ENCODE data around the gene SEC14L5. TPM values are rescaled to one million over a fixed set of nuclear protein-coding genes. Genes with fewer than 3 reads are reported as not detected.

The SEC14L5 gene
- total and polyA plus RNA-seq, 2 experiments from 2014 or later = 2.6 to 5.9 TPM

DNA sequence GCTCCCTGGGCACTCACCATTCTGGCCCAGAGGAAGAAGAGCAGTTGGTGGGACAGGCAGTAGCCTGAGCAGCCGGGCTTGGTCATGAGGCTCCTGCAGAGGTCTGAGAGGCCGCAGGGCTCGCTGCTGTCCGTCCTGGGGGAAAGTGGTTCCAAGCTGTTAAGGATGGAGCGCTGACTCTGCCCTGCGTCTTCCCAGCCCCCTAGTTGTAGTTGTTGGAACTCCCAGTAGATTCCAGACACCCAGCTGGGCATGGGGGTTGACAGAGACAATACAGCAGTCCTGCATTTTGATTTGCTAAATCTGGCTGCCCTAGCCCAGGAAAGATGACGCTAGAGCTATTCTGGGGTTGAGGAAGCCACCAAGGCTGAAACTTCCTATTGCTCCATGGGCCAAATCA, 100.3 kb downstream of the SEC14L5 start:
- H4K20me1 ChIP-seq (replicated peaks; ENCODE audit: insufficient read depth) = no peaks in the 10 kb centered on the region
- peaks cover 13% of the 10 kb centered on the region for H3F3A ChIP-seq (replicated peaks; ENCODE audit: low read depth)
- no peaks in the 10 kb centered on the region for H3K36me3 ChIP-seq (ENCODE audit: insufficient read depth)
- H2AFZ ChIP-seq = peak overlapping the region; percentile 70
- no peak overlapping the region for H3K4me3 ChIP-seq
- H3K4me2 ChIP-seq = peak overlapping the region; percentile 39; the same call in 1 of the 2 replicates
- ATAC-seq = peak; percentile 84
- DNase-seq (ENCODE audit: low spot score) = peak; percentile 96
- H3K27ac Mint-ChIP-seq = peak overlapping the region; percentile 90
- peaks cover 33% of the 10 kb centered on the region for H3K4me1 Mint-ChIP-seq
- TF ChIP-seq, protein P1, sequence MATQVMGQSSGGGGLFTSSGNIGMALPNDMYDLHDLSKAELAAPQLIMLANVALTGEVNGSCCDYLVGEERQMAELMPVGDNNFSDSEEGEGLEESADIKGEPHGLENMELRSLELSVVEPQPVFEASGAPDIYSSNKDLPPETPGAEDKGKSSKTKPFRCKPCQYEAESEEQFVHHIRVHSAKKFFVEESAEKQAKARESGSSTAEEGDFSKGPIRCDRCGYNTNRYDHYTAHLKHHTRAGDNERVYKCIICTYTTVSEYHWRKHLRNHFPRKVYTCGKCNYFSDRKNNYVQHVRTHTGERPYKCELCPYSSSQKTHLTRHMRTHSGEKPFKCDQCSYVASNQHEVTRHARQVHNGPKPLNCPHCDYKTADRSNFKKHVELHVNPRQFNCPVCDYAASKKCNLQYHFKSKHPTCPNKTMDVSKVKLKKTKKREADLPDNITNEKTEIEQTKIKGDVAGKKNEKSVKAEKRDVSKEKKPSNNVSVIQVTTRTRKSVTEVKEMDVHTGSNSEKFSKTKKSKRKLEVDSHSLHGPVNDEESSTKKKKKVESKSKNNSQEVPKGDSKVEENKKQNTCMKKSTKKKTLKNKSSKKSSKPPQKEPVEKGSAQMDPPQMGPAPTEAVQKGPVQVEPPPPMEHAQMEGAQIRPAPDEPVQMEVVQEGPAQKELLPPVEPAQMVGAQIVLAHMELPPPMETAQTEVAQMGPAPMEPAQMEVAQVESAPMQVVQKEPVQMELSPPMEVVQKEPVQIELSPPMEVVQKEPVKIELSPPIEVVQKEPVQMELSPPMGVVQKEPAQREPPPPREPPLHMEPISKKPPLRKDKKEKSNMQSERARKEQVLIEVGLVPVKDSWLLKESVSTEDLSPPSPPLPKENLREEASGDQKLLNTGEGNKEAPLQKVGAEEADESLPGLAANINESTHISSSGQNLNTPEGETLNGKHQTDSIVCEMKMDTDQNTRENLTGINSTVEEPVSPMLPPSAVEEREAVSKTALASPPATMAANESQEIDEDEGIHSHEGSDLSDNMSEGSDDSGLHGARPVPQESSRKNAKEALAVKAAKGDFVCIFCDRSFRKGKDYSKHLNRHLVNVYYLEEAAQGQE (IDR thresholded peaks at IDR 0.05; ENCODE audit: unreplicated experiment) = no peak
- TF ChIP-seq, protein P2, sequence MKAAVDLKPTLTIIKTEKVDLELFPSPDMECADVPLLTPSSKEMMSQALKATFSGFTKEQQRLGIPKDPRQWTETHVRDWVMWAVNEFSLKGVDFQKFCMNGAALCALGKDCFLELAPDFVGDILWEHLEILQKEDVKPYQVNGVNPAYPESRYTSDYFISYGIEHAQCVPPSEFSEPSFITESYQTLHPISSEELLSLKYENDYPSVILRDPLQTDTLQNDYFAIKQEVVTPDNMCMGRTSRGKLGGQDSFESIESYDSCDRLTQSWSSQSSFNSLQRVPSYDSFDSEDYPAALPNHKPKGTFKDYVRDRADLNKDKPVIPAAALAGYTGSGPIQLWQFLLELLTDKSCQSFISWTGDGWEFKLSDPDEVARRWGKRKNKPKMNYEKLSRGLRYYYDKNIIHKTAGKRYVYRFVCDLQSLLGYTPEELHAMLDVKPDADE (IDR thresholded peaks at IDR 0.05) = no peak
- TF ChIP-seq EZH2 (IDR thresholded peaks at IDR 0.05; ENCODE audit: low read depth, unreplicated experiment) (no peak), ZNF114 (CRISPR knock-in tag; IDR thresholded peaks at IDR 0.05) (no peak), ZNF331 (CRISPR knock-in tag; IDR thresholded peaks at IDR 0.05; ENCODE audit: low read depth) (no peak), JUNB (IDR thresholded peaks at IDR 0.05; ENCODE audit: unreplicated experiment) (no peak), CREB1 (CRISPR knock-in tag; IDR thresholded peaks at IDR 0.05; ENCODE audit: low read depth) (peak; percentile 70), NANOG (IDR thresholded peaks at IDR 0.05; ENCODE audit: borderline replicate concordance) (no peak), EZH2phosphoT487 (IDR thresholded peaks at IDR 0.05; ENCODE audit: unreplicated experiment) (no peak), STAT1 (IDR thresholded peaks at IDR 0.05; ENCODE audit: unreplicated experiment) (no peak), POLR2AphosphoS5 (IDR thresholded peaks at IDR 0.05; ENCODE audit: low read depth) (no peak)
- TF ChIP-seq, protein P3, sequence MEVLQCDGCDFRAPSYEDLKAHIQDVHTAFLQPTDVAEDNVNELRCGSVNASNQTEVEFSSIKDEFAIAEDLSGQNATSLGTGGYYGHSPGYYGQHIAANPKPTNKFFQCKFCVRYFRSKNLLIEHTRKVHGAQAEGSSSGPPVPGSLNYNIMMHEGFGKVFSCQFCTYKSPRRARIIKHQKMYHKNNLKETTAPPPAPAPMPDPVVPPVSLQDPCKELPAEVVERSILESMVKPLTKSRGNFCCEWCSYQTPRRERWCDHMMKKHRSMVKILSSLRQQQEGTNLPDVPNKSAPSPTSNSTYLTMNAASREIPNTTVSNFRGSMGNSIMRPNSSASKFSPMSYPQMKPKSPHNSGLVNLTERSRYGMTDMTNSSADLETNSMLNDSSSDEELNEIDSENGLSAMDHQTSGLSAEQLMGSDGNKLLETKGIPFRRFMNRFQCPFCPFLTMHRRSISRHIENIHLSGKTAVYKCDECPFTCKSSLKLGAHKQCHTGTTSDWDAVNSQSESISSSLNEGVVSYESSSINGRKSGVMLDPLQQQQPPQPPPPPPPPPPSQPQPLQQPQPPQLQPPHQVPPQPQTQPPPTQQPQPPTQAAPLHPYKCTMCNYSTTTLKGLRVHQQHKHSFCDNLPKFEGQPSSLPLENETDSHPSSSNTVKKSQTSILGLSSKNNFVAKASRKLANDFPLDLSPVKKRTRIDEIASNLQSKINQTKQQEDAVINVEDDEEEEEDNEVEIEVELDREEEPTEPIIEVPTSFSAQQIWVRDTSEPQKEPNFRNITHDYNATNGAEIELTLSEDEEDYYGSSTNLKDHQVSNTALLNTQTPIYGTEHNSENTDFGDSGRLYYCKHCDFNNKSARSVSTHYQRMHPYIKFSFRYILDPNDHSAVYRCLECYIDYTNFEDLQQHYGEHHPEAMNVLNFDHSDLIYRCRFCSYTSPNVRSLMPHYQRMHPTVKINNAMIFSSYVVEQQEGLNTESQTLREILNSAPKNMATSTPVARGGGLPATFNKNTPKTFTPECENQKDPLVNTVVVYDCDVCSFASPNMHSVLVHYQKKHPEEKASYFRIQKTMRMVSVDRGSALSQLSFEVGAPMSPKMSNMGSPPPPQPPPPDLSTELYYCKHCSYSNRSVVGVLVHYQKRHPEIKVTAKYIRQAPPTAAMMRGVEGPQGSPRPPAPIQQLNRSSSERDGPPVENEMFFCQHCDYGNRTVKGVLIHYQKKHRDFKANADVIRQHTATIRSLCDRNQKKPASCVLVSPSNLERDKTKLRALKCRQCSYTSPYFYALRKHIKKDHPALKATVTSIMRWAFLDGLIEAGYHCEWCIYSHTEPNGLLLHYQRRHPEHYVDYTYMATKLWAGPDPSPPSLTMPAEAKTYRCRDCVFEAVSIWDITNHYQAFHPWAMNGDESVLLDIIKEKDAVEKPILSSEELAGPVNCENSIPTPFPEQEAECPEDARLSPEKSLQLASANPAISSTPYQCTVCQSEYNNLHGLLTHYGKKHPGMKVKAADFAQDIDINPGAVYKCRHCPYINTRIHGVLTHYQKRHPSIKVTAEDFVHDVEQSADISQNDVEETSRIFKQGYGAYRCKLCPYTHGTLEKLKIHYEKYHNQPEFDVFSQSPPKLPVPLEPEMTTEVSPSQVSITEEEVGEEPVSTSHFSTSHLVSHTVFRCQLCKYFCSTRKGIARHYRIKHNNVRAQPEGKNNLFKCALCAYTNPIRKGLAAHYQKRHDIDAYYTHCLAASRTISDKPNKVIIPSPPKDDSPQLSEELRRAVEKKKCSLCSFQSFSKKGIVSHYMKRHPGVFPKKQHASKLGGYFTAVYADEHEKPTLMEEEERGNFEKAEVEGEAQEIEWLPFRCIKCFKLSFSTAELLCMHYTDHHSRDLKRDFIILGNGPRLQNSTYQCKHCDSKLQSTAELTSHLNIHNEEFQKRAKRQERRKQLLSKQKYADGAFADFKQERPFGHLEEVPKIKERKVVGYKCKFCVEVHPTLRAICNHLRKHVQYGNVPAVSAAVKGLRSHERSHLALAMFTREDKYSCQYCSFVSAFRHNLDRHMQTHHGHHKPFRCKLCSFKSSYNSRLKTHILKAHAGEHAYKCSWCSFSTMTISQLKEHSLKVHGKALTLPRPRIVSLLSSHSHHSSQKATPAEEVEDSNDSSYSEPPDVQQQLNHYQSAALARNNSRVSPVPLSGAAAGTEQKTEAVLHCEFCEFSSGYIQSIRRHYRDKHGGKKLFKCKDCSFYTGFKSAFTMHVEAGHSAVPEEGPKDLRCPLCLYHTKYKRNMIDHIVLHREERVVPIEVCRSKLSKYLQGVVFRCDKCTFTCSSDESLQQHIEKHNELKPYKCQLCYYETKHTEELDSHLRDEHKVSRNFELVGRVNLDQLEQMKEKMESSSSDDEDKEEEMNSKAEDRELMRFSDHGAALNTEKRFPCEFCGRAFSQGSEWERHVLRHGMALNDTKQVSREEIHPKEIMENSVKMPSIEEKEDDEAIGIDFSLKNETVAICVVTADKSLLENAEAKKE (CRISPR knock-in tag; IDR thresholded peaks at IDR 0.05) = no peak
- TF ChIP-seq, protein P4, sequence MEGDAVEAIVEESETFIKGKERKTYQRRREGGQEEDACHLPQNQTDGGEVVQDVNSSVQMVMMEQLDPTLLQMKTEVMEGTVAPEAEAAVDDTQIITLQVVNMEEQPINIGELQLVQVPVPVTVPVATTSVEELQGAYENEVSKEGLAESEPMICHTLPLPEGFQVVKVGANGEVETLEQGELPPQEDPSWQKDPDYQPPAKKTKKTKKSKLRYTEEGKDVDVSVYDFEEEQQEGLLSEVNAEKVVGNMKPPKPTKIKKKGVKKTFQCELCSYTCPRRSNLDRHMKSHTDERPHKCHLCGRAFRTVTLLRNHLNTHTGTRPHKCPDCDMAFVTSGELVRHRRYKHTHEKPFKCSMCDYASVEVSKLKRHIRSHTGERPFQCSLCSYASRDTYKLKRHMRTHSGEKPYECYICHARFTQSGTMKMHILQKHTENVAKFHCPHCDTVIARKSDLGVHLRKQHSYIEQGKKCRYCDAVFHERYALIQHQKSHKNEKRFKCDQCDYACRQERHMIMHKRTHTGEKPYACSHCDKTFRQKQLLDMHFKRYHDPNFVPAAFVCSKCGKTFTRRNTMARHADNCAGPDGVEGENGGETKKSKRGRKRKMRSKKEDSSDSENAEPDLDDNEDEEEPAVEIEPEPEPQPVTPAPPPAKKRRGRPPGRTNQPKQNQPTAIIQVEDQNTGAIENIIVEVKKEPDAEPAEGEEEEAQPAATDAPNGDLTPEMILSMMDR (conservative IDR thresholded peaks at IDR 0.05; ENCODE audit: low read depth in 2 of 2) = peak; percentile 55 to 59
- no peaks in the 10 kb centered on the region for H3K36me3 Mint-ChIP-seq (ENCODE audit: low read depth)
- H3K4me1 ChIP-seq (ENCODE audit: insufficient read depth) = peaks cover 20% of the 10 kb centered on the region
- no peaks in the 10 kb centered on the region for H3K79me2 ChIP-seq (replicated peaks; ENCODE audit: insufficient read depth)
- peaks cover 11% of the 10 kb centered on the region for H3K27me3 Mint-ChIP-seq (ENCODE audit: insufficient read depth, low read depth, poor library complexity)
- no peaks in the 10 kb centered on the region for H3K9me2 ChIP-seq (ENCODE audit: insufficient read depth)
- no peaks in the 10 kb centered on the region for H3K27me3 ChIP-seq (ENCODE audit: insufficient read depth)
- peak overlapping the region; percentile 47; the same call in 2 of the 3 replicates for H3K4me3 Mint-ChIP-seq
- peak overlapping the region; percentile 86 for H3K27ac ChIP-seq (ENCODE audit: low read depth)
- no peaks in the 10 kb centered on the region for H3K9me3 Mint-ChIP-seq
